ENCODE measurements around the gene JAGN1. TPM values are rescaled to one million over a fixed set of nuclear protein-coding genes. Genes with fewer than 3 reads are reported as not detected.
A peak's percentile ranks its signal among the peaks of the same experiment; 100 is the strongest.
"Not testable (repeated sequence)": the region's sequence is repeated elsewhere in the genome, so short reads cannot be mapped to it uniquely, and the experiment has no call there.

Gene JAGN1
- total RNA-seq, 4 donors from 2014 or later = 50.4 to 91.0 (median 75.6) TPM

- no peak for ATAC-seq (ENCODE audit: low FRiP score)
- TF ChIP-seq, protein P1, sequence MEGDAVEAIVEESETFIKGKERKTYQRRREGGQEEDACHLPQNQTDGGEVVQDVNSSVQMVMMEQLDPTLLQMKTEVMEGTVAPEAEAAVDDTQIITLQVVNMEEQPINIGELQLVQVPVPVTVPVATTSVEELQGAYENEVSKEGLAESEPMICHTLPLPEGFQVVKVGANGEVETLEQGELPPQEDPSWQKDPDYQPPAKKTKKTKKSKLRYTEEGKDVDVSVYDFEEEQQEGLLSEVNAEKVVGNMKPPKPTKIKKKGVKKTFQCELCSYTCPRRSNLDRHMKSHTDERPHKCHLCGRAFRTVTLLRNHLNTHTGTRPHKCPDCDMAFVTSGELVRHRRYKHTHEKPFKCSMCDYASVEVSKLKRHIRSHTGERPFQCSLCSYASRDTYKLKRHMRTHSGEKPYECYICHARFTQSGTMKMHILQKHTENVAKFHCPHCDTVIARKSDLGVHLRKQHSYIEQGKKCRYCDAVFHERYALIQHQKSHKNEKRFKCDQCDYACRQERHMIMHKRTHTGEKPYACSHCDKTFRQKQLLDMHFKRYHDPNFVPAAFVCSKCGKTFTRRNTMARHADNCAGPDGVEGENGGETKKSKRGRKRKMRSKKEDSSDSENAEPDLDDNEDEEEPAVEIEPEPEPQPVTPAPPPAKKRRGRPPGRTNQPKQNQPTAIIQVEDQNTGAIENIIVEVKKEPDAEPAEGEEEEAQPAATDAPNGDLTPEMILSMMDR (IDR thresholded peaks at IDR 0.05) = no peak
- no peak for DNase-seq (ENCODE audit: low spot score)
Observed at GRCh38 chr3:9897408-9898372, 7.3 kb downstream of the JAGN1 start.

- DNase-seq (ENCODE audit: low spot score) = no peak
- TF ChIP-seq, protein P1 (IDR thresholded peaks at IDR 0.05) = no peak
- ATAC-seq (ENCODE audit: low FRiP score) = peak; percentile 70
Observed at GRCh38 chr3:9898467-9899241, 8.2 kb downstream of the JAGN1 start.

GRCh38 chr3:9899289-9899791 is 8.9 kb downstream of the JAGN1 start:
- ATAC-seq (ENCODE audit: low FRiP score) = no peak
- TF ChIP-seq, protein P1 (IDR thresholded peaks at IDR 0.05) = no peak
- no peak for DNase-seq (ENCODE audit: low spot score)

GRCh38 chr3:9900965-9901415 is 10.6 kb downstream of the JAGN1 start:
- DNase-seq (ENCODE audit: low spot score) = not testable (repeated sequence)

GRCh38 chr3:9901967-9902366 is 11.6 kb downstream of the JAGN1 start:
- no peak for DNase-seq (ENCODE audit: low spot score)
- no peak for ATAC-seq (ENCODE audit: low FRiP score)
- TF ChIP-seq, protein P1 (IDR thresholded peaks at IDR 0.05) = no peak

More at GRCh38 chr3:9900965-9901415, 10.6 kb downstream of the JAGN1 start:
- not testable (repeated sequence) for ATAC-seq (ENCODE audit: low FRiP score)

GRCh38 chr3:9902372-9903237 is 12.2 kb downstream of the JAGN1 start, which contains the start of gene IL17RE:
Gene IL17RE, plus strand, starts transcription at chr3:9902848. Its CDS starts 85 bp downstream, at chr3:9902933.
- TF ChIP-seq, protein P1 (IDR thresholded peaks at IDR 0.05) = no peak
- ATAC-seq (ENCODE audit: low FRiP score) (peak; percentile 59), DNase-seq (ENCODE audit: low spot score) (no peak)
